Measurements from ENCODE around the gene CCL4.

CCL4 gene

GRCh38 chr17:36144014-36144413 lies 40.4 kb downstream of the CCL4 start:
- H3K4me1 ChIP-seq (ENCODE audit: insufficient read depth, low read length, poor library complexity, severe bottlenecking), result no peaks in the 10 kb centered on the region
- H3K36me3 ChIP-seq (ENCODE audit: insufficient read depth, low read length), result no peaks in the 10 kb centered on the region
- H3K4me3 ChIP-seq (ENCODE audit: low read length, poor library complexity, severe bottlenecking), result no peak overlapping the region
- H3K9me3 ChIP-seq (ENCODE audit: insufficient read depth, low read depth, low read length), result no peaks in the 10 kb centered on the region
- H3K9ac ChIP-seq (ENCODE audit: low read depth, low read length, poor library complexity, severe bottlenecking), result no peak overlapping the region
- TF ChIP-seq, protein P1, sequence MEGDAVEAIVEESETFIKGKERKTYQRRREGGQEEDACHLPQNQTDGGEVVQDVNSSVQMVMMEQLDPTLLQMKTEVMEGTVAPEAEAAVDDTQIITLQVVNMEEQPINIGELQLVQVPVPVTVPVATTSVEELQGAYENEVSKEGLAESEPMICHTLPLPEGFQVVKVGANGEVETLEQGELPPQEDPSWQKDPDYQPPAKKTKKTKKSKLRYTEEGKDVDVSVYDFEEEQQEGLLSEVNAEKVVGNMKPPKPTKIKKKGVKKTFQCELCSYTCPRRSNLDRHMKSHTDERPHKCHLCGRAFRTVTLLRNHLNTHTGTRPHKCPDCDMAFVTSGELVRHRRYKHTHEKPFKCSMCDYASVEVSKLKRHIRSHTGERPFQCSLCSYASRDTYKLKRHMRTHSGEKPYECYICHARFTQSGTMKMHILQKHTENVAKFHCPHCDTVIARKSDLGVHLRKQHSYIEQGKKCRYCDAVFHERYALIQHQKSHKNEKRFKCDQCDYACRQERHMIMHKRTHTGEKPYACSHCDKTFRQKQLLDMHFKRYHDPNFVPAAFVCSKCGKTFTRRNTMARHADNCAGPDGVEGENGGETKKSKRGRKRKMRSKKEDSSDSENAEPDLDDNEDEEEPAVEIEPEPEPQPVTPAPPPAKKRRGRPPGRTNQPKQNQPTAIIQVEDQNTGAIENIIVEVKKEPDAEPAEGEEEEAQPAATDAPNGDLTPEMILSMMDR (conservative IDR thresholded peaks at IDR 0.05; ENCODE audit: low read length), result no peak
- no peak for TF ChIP-seq EZH2phosphoT487 (IDR thresholded peaks at IDR 0.05; ENCODE audit: borderline replicate concordance)
- H4K20me1 ChIP-seq (ENCODE audit: insufficient read depth, low read length, poor library complexity, severe bottlenecking), result no peaks in the 10 kb centered on the region
- no peaks in the 10 kb centered on the region for H3K79me2 ChIP-seq (ENCODE audit: insufficient read depth, low read length)
- H2AFZ ChIP-seq (ENCODE audit: low read length), result no peak overlapping the region
- no peaks in the 10 kb centered on the region for H3K27me3 ChIP-seq (ENCODE audit: insufficient read depth, low read length, poor library complexity, severe bottlenecking)
- no peaks in the 10 kb centered on the region for H3F3A ChIP-seq (ENCODE audit: low read depth)
- no peak overlapping the region for H3K4me2 ChIP-seq (ENCODE audit: low read depth, low read length, poor library complexity, severe bottlenecking)
- no peaks in the 10 kb centered on the region for H3K9me2 ChIP-seq (replicated peaks; ENCODE audit: low read depth, low read length)

GRCh38 chr17:36144981-36145729 lies 41.5 kb downstream of the CCL4 start:
- H3F3A ChIP-seq (ENCODE audit: low read depth), result no peaks in the 10 kb centered on the region
- no peaks in the 10 kb centered on the region for H3K4me1 ChIP-seq (ENCODE audit: insufficient read depth, low read length, poor library complexity, severe bottlenecking)
- H3K4me3 ChIP-seq (ENCODE audit: low read length, poor library complexity, severe bottlenecking), result no peak overlapping the region
- H3K9me3 ChIP-seq (ENCODE audit: insufficient read depth, low read depth, low read length), result no peaks in the 10 kb centered on the region
- H3K36me3 ChIP-seq (ENCODE audit: insufficient read depth, low read length), result no peaks in the 10 kb centered on the region
- no peaks in the 10 kb centered on the region for H3K27me3 ChIP-seq (ENCODE audit: insufficient read depth, low read length, poor library complexity, severe bottlenecking)
- TF ChIP-seq, protein P1 (conservative IDR thresholded peaks at IDR 0.05; ENCODE audit: low read length), result no peak
- TF ChIP-seq EZH2phosphoT487 (IDR thresholded peaks at IDR 0.05; ENCODE audit: borderline replicate concordance), result no peak
- no peak overlapping the region for H3K4me2 ChIP-seq (ENCODE audit: low read depth, low read length, poor library complexity, severe bottlenecking)
- H2AFZ ChIP-seq (ENCODE audit: low read length), result no peak overlapping the region
- H3K9me2 ChIP-seq (replicated peaks; ENCODE audit: low read depth, low read length), result no peaks in the 10 kb centered on the region
- H4K20me1 ChIP-seq (ENCODE audit: insufficient read depth, low read length, poor library complexity, severe bottlenecking), result no peaks in the 10 kb centered on the region
- H3K9ac ChIP-seq (ENCODE audit: low read depth, low read length, poor library complexity, severe bottlenecking), result no peak overlapping the region
- no peaks in the 10 kb centered on the region for H3K79me2 ChIP-seq (ENCODE audit: insufficient read depth, low read length)

- H3K9ac ChIP-seq (ENCODE audit: low read depth, low read length, poor library complexity, severe bottlenecking), result no peak overlapping the region
- no peaks in the 10 kb centered on the region for H3K9me3 ChIP-seq (ENCODE audit: insufficient read depth, low read depth, low read length)
- H3K4me2 ChIP-seq (ENCODE audit: low read depth, low read length, poor library complexity, severe bottlenecking), result no peak overlapping the region
These were observed 44.0 kb downstream of the CCL4 start for GRCh38 chr17:36147601-36148000.

More at GRCh38 chr17:36147601-36148000, 44.0 kb downstream of the CCL4 start:
- Histone ChIP-seq H3K79me2 (ENCODE audit: insufficient read depth, low read length) (no peaks in the 10 kb centered on the region), H2AFZ (ENCODE audit: low read length) (no peak overlapping the region), H3K9me2 (replicated peaks; ENCODE audit: low read depth, low read length) (no peaks in the 10 kb centered on the region), H4K20me1 (ENCODE audit: insufficient read depth, low read length, poor library complexity, severe bottlenecking) (no peaks in the 10 kb centered on the region), H3K36me3 (ENCODE audit: insufficient read depth, low read length) (no peaks in the 10 kb centered on the region), H3K4me1 (ENCODE audit: insufficient read depth, low read length, poor library complexity, severe bottlenecking) (no peaks in the 10 kb centered on the region), H3F3A (ENCODE audit: low read depth) (no peaks in the 10 kb centered on the region), H3K4me3 (ENCODE audit: low read length, poor library complexity, severe bottlenecking) (no peak overlapping the region), H3K27me3 (ENCODE audit: insufficient read depth, low read length, poor library complexity, severe bottlenecking) (no peaks in the 10 kb centered on the region)
- TF ChIP-seq EZH2phosphoT487 (IDR thresholded peaks at IDR 0.05; ENCODE audit: borderline replicate concordance), result no peak
- TF ChIP-seq, protein P1 (conservative IDR thresholded peaks at IDR 0.05; ENCODE audit: low read length), result no peak
